LNCaP clone FGC (cell line): Measurements from ENCODE around the gene LDLRAD4.
A peak's percentile ranks its signal among the peaks of the same experiment; 100 is the strongest.

Experiments used
- DNase-seq: peaks from one replicate; pipeline ENCODE4 v3.0.0-alpha.2; 2011; ENCODE audit warnings: low read depth
- H3K4me3 ChIP-seq: 2 replicates; pipeline ENCODE4 v1.5.1; 2011; ENCODE audit warnings: mild to moderate bottlenecking, low read depth, low read length, control low read depth
- TF ChIP-seq, protein P1 (sequence below): IDR thresholded peaks from 2 replicates; pipeline ENCODE4 v1.5.1; 2012; ENCODE audit warnings: mild to moderate bottlenecking; ENCODE audit not compliant: control insufficient read depth, insufficient read depth; ENCODE audit errors: extremely low read depth

Gene LDLRAD4

DNA sequence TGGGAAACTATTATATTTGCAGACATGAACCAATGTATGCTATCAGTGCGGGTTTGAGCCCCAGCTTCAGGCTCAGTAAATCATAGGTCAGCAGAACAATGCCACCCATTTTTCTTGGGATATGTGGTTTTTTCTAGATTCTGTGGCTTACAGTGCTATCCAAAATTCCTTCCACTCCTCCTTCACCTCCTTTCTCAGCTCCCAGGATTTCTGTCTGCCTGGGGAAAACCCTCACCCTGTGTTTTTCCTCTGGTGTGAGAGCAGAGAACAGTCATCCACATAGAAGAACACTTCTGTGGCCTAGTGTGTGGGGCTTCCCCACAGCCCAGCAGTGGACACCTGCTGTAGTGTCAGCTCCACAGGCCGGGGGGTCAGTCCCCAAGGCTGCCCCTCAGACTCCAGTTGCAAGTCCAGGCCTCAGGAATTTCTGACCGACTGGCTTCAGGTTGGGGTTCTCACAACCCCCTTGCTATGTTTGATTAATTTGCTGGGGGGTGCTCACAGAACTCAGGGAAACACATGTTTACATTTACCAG lies 238.2 kb downstream of the LDLRAD4 start:
- DNase-seq, result no peak
- no peak overlapping the region for H3K4me3 ChIP-seq
- TF ChIP-seq, protein P1, sequence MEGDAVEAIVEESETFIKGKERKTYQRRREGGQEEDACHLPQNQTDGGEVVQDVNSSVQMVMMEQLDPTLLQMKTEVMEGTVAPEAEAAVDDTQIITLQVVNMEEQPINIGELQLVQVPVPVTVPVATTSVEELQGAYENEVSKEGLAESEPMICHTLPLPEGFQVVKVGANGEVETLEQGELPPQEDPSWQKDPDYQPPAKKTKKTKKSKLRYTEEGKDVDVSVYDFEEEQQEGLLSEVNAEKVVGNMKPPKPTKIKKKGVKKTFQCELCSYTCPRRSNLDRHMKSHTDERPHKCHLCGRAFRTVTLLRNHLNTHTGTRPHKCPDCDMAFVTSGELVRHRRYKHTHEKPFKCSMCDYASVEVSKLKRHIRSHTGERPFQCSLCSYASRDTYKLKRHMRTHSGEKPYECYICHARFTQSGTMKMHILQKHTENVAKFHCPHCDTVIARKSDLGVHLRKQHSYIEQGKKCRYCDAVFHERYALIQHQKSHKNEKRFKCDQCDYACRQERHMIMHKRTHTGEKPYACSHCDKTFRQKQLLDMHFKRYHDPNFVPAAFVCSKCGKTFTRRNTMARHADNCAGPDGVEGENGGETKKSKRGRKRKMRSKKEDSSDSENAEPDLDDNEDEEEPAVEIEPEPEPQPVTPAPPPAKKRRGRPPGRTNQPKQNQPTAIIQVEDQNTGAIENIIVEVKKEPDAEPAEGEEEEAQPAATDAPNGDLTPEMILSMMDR, result no peak

GRCh38 chr18:13457327-13457726 lies 238.8 kb downstream of the LDLRAD4 start:
- DNase-seq, result no peak
- H3K4me3 ChIP-seq, result no peak overlapping the region
- TF ChIP-seq, protein P1, result no peak

DNA sequence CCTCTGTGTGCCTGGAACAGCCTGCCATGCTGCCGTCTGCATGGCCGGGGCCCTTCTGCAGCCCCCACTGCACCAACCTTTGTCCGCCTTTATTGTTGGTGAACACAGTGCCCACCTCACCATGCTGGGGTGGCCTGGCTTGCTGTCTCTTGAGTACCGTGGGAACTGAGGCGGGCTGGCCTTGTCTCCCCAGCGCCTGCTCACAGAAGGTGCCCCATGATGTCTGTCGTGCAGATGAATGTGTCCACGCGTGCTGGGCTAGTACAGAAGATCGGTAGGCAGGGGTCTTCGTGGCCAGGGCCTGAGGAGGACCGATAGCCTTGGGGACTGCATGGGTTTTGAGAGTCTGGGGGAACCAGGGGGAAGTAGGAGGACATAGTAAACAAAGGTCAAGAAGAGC lies 242.4 kb downstream of the LDLRAD4 start:
- TF ChIP-seq, protein P1, result no peak
- DNase-seq, result no peak
- peak overlapping the region; percentile 41 for H3K4me3 ChIP-seq

- peak overlapping the region; percentile 41 for H3K4me3 ChIP-seq
- TF ChIP-seq, protein P1, result 0 out of 2 replicates have a peak, but pooled peaks have one; percentile 4
- DNase-seq, result peak; percentile 25
Measured at GRCh38 chr18:13461469-13461868, 242.9 kb downstream of the LDLRAD4 start.

GRCh38 chr18:13461936-13462335 lies 243.4 kb downstream of the LDLRAD4 start:
- TF ChIP-seq, protein P1, result no peak
- no peak overlapping the region for H3K4me3 ChIP-seq
- no peak for DNase-seq

- DNase-seq, result no peak
Measured at GRCh38 chr18:13462686-13463085, 244.1 kb downstream of the LDLRAD4 start.

More at GRCh38 chr18:13462686-13463085, 244.1 kb downstream of the LDLRAD4 start:
- TF ChIP-seq, protein P1, result no peak
- no peak overlapping the region for H3K4me3 ChIP-seq
